GM12878 (cell line): ENCODE data around the gene S100A10. TPM values are rescaled to one million over a fixed set of nuclear protein-coding genes. Genes with fewer than 3 reads are reported as not detected.
A peak's percentile ranks its signal among the peaks of the same experiment; 100 is the strongest.

Experiments used
- ATAC-seq: fragments of 200-7000 bp; cut with Tn5 transposase; 3 replicates; pipeline ENCODE4 v1.9.1; 2020; ENCODE audit warnings: mild to moderate bottlenecking, moderate library complexity
- BruUV-seq: library from RNA; stranded (reverse); fragments of 400-500 nt; replicated peaks from 2 replicates; lab custom pipeline; 2021; lab: Mats Ljungman, UMichigan
- CTCF ChIA-PET: fragments of 300-600 bp; sonication (Branson Sonifier 250); formaldehyde crosslinking; extraction: SDS; loops from one replicate; lab custom pipeline; 2021; ENCODE audit warnings: inconsistent platforms; lab: Yijun Ruan, JAX
- POLR2A ChIA-PET: fragments of 350-600 bp; formaldehyde crosslinking; extraction: SDS; loops from one replicate; lab custom pipeline; 2021; ENCODE audit warnings: inconsistent platforms; lab: Charles Lee
- RAD21 ChIA-PET: fragments of 300-600 bp; sonication (Branson Sonifier 250); formaldehyde crosslinking; loops from one replicate; lab custom pipeline; 2023; ENCODE audit warnings: antibody characterized with exemption; ENCODE audit not compliant: unreplicated experiment; lab: Charles Lee
- SMC1A ChIA-PET: fragments of 300-600 bp; sonication (Branson Sonifier 250); formaldehyde crosslinking; loops from one replicate; lab custom pipeline; 2023; ENCODE audit not compliant: unreplicated experiment, uncharacterized antibody; lab: Charles Lee
- DNase-seq: peaks from one replicate; pipeline ENCODE4 v3.0.0-alpha.2; 2011; ENCODE audit warnings: low read depth, low spot score
- FAIRE-seq: peaks from 3 replicates; lab custom pipeline; 2011; peaks lifted over from hg19 to GRCh38; lab: Jason Lieb, UNC
- H2AFZ ChIP-seq: 2 replicates; pipeline ENCODE4 v1.6.0; 2011; ENCODE audit warnings: low read depth, low read length, control low read depth; ENCODE audit not compliant: control insufficient read depth
- H3K27ac ChIP-seq: 2 replicates; pipeline ENCODE4 v1.5.1; 2011; ENCODE audit warnings: control low read depth; ENCODE audit not compliant: control insufficient read depth, insufficient read depth
- H3K27me3 ChIP-seq, 2 experiments: replicated peaks in 1 of 2; 2 replicates each; pipeline versions ENCODE4 v1.6.0 to v1.6.1; 2011; ENCODE audit warnings: low read length in 1 of 2; ENCODE audit not compliant: control insufficient read depth in 2 of 2, insufficient read depth in 2 of 2
- H3K36me3 ChIP-seq, 2 experiments: 2 replicates each; pipeline ENCODE4 v1.5.1; 2011; ENCODE audit warnings: low read length in 1 of 2; ENCODE audit not compliant: control insufficient read depth in 2 of 2, insufficient read depth in 2 of 2
- H3K4me1 ChIP-seq: 2 replicates; pipeline ENCODE4 v1.6.1; 2011; ENCODE audit warnings: mild to moderate bottlenecking, low read length, moderate library complexity, mixed read lengths; ENCODE audit not compliant: control insufficient read depth, insufficient read depth
- H3K4me2 ChIP-seq: 2 replicates; pipeline ENCODE4 v1.6.0; 2011; ENCODE audit warnings: control low read depth; ENCODE audit not compliant: control insufficient read depth, insufficient read depth
- H3K4me3 ChIP-seq: fragments of 200-600 bp; sonication (generic); 2 replicates; pipeline ENCODE4 v1.5.1; 2016
- H3K79me2 ChIP-seq: 2 replicates; pipeline ENCODE4 v1.6.0; 2011; ENCODE audit warnings: low read length; ENCODE audit not compliant: control insufficient read depth, insufficient read depth
- H3K9ac ChIP-seq: 2 replicates; pipeline ENCODE4 v1.8.0; 2011; ENCODE audit warnings: low read length, control low read depth, mixed read lengths; ENCODE audit not compliant: control insufficient read depth, insufficient read depth
- H3K9me3 ChIP-seq: replicated peaks from 3 replicates; pipeline ENCODE4 v1.5.1; 2011; ENCODE audit warnings: mild to moderate bottlenecking, low read length; ENCODE audit not compliant: control insufficient read depth, insufficient read depth
- H4K20me1 ChIP-seq: 2 replicates; pipeline ENCODE4 v1.6.0; 2011; ENCODE audit not compliant: control insufficient read depth, insufficient read depth
- MTA2 ChIP-seq: fragments of 450-650 bp; IDR thresholded peaks from 2 replicates; pipeline ENCODE4 v1.6.1; 2016; ENCODE audit warnings: low read depth, mild to moderate bottlenecking, moderate library complexity
- PBX3 ChIP-seq: IDR thresholded peaks from 2 replicates; pipeline ENCODE4 v1.6.1; 2011; ENCODE audit warnings: mild to moderate bottlenecking, low read depth, low read length, moderate library complexity; ENCODE audit not compliant: insufficient replicate concordance
- POLR2A ChIP-seq: IDR thresholded peaks from 2 replicates; pipeline ENCODE4 v1.6.1; 2011; ENCODE audit warnings: low read depth, mild to moderate bottlenecking, low read length
- ZNF207 ChIP-seq: fragments of 450-650 bp; IDR thresholded peaks from 2 replicates; pipeline ENCODE4 v1.6.1; 2014; ENCODE audit warnings: antibody characterized with exemption, mild to moderate bottlenecking, borderline replicate concordance
- ZNF384 ChIP-seq: IDR thresholded peaks from 2 replicates; pipeline ENCODE4 v1.6.1; 2012; ENCODE audit warnings: low read depth, mild to moderate bottlenecking, low read length, improper control_type of control experiment, borderline replicate concordance
- WGBS: methylation state at CpG from one replicate; pipeline ENCODE4 v1.1.6; 2016; ENCODE audit warnings: low lambda C conversion rate; ENCODE audit not compliant: insufficient replicate concordance, insufficient coverage; ENCODE audit errors: missing lambda C conversion rate; 5-methylcytosine and 5-hydroxymethylcytosine counted together
- in situ Hi-C: fragments of 300-500 bp; cut with MboI; formaldehyde crosslinking; loops from 9 replicates; pipeline ENCODE4 v1.14.3; 2018; ENCODE audit warnings: mixed read lengths
- intact Hi-C: fragments of 100-400 bp; cut with micrococcal nuclease; formaldehyde crosslinking; loops from one replicate; pipeline ENCODE4 v1.14.2; 2022; ENCODE audit not compliant: unreplicated experiment
- polyA plus RNA-seq, 11 experiments: library from polyadenylated mRNA; depleted of rRNA in 4 of 11; unstranded in 6 of 11; stranded (reverse) in 5 of 11; fragments of >200 nt; fragmentation: Nextera tagmentation in 4 of 11; fragmentation: Illumina TruSeq in 1 of 11; extraction: Ambion mirVana in 4 of 11; extraction: Trizol in 1 of 11; gene quantifications; 1 replicate in 1 of 11; 2 replicates in 10 of 11; pipeline versions ENCODE4 v1.2.1 to v1.2.3, GENCODE V29; 2011 to 2016; ENCODE audit warnings: inconsistent platforms in 2 of 11, missing spikeins in 2 of 11, low read depth in 1 of 11
- total RNA-seq, 4 experiments: library from RNA; depleted of rRNA in 3 of 4; stranded (reverse); fragments of >200 nt in 3 of 4; fragmentation: Illumina TruSeq in 1 of 4; extraction: Trizol in 1 of 4; gene quantifications; 2 replicates each; pipeline versions ENCODE4 v1.2.1 to v1.2.3, GENCODE V29; 2013 to 2021

Gene S100A10
- total and polyA plus RNA-seq, 10 of the 15 experiments (the other 5 are each of a cell fraction or from before 2014, with no cell fraction given) = 0.18 to 2.8 (median 0.61) TPM; not detected in 2

- H3K4me1 ChIP-seq = no peaks in the 10 kb centered on the region
- H3K27me3 ChIP-seq = peaks cover 0 to 12% of the 10 kb centered on the region in 2 experiments; a peak in 2 of 4 replicates
- no peaks in the 10 kb centered on the region for H3K79me2 ChIP-seq
- H3K9me3 ChIP-seq = no peaks in the 10 kb centered on the region
- BruUV-seq = no TSS peak
- RAD21 ChIA-PET = interaction anchor here (1.2 kb wide), 1 partner anchor 46 kb away, joined by 3 read pairs; no protein-coding TSS in a partner anchor
- in situ Hi-C loops (no loop called here), intact Hi-C loops (no loop called here)
- CTCF ChIA-PET = interaction anchor here (0.6 to 3.0 kb wide), 6 partner anchors 7 to 59 kb away, joined by 3 to 14 read pairs (median 6); no protein-coding TSS in a partner anchor
- DNase-seq (no peak), ATAC-seq (no peak)
- H3K9ac ChIP-seq = no peak overlapping the region
- POLR2A ChIA-PET = no interaction called here
- 67% methylated on average over 2 of the region's 2 CpGs for WGBS
- SMC1A ChIA-PET = interaction anchor here (0.6 to 3.8 kb wide), 4 partner anchors 8 to 76 kb away, joined by 3 to 12 read pairs (median 4); no protein-coding TSS in a partner anchor
- H3K4me2 ChIP-seq = no peak overlapping the region
- no peaks in the 10 kb centered on the region for H3K36me3 ChIP-seq
- H4K20me1 ChIP-seq = no peaks in the 10 kb centered on the region
- no peak overlapping the region for H3K4me3 ChIP-seq
- H2AFZ ChIP-seq = no peak overlapping the region
- no peak overlapping the region for H3K27ac ChIP-seq
- no peak for TF ChIP-seq ZNF384
- no peak for TF ChIP-seq POLR2A
- no peak for TF ChIP-seq ZNF207
- TF ChIP-seq, all 136 proteins: peak for 0
- no peak for FAIRE-seq
Observed at GRCh38 chr1:151975311-151976014, 18.2 kb downstream of the S100A10 start.

DNA sequence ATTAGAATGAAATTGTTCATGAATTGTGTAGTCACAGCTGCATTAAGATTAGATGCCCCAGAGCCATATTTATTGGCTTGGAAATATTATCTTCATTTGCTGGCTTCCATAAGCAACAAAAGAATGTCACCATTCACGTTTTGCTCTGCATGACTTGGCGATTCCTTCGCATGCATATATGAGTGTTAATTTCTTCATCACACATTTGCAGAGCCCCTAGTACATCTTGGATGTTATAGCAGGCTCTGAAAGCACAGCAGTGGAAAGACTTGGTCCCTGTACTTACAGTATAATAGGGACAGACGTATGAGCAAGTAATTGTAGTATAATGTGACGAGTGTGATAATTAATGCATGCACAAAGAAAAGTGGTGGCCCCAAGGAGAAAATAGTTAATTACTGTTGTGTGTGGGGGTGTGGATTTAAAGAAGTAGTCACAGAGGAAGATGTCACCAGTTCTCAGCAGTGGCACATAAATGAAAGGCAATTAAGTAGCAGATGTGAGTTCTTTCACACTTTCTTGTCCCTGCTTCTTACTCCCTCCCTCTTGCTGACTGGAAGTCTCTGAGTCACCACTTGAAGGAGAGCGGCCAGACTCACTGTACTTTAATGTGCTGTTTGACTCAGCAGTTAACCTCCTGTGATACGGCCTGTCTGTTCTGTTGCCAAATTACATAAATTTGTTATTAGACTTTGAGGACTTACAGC, 21.0 kb downstream of the S100A10 start:
- Histone ChIP-seq H3K4me3 (no peak overlapping the region), H3K79me2 (no peaks in the 10 kb centered on the region), H3K36me3 (no peaks in the 10 kb centered on the region), H3K4me2 (no peak overlapping the region), H3K27ac (no peak overlapping the region), H2AFZ (no peak overlapping the region), H3K9ac (no peak overlapping the region), H3K9me3 (no peaks in the 10 kb centered on the region), H4K20me1 (no peaks in the 10 kb centered on the region), H3K27me3 (peaks cover 2 to 12% of the 10 kb centered on the region in 2 experiments; a peak in 1 of 4 replicates), H3K4me1 (no peaks in the 10 kb centered on the region)
- FAIRE-seq = no peak
- intact Hi-C loops = no loop called here
- 25% methylated on average over 7 of the region's 7 CpGs for WGBS
- ChIA-PET CTCF (interaction anchor here (0.7 to 7.0 kb wide), 3 partner anchors 10 to 39 kb away, joined by 3 to 104 read pairs (median 4); no protein-coding TSS in a partner anchor), SMC1A (interaction anchor here (1.1 kb wide), 1 partner anchor 29 kb away, joined by 4 read pairs; no protein-coding TSS in a partner anchor), POLR2A (interaction anchor here (0.6 kb wide), 1 partner anchor 1200 kb away, joined by 5 read pairs; no protein-coding TSS in a partner anchor), RAD21 (no interaction called here)
- BruUV-seq = no TSS peak
- in situ Hi-C loops = no loop called here
- DNase-seq = no peak
- TF ChIP-seq MTA2 (0 out of 2 replicates have a peak, but pooled peaks have one; percentile 19), PBX3 (no peak)
- peak; percentile 62 for ATAC-seq
